GM19023 (cell line): ENCODE measurements around the gene SLC22A31.
"Not testable (repeated sequence)": the region's sequence is repeated elsewhere in the genome, so short reads cannot be mapped to it uniquely, and the experiment has no call there.

Experiments used
- ATAC-seq: cut with Tn5 transposase; IDR thresholded peaks from one replicate; pipeline ENCODE4 v1.9.1; 2021; ENCODE audit warnings: mild to moderate bottlenecking, moderate library complexity; ENCODE audit not compliant: unreplicated experiment

SLC22A31 gene

DNA sequence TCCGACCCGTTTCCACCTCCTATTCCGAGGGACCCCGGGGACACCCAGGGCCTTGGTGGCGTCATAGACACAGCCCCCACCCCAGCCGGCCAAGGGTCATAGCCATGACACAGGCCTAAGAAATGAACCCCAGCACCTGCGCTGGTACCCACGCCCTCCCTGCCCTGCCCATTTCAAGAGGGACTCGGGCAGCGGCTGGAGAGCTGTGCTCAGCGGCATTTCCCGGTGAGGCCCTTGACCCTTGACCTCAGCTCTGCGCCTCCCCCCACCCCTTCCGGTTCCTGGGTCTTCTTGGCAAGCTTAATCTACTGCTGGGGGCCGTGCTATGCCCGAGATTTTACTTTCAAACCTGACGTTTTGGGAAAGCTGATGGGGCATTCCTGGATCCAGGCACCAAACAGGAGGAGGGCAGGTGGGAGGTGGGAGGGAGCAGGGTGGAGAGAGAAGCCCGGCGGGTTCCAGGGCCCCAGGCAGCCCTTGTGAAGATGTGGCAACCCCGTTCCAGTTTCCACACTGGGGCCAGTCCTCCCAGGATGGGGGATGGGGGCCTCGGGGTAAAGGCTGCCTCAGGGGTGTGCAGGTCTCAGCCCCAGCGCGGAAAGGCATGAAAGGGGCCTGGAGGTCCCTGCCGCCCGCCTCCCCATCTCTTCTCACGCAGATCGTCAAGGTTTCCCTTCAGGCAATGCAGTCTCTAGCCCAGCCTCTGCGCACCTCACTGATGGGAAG lies at the start of gene SLC22A31:
SLC22A31 (minus strand) TSS at position 414 of the 726 bp plus-strand sequence; CDS start at position 378, 36 bp downstream.
- no peak for ATAC-seq

DNA sequence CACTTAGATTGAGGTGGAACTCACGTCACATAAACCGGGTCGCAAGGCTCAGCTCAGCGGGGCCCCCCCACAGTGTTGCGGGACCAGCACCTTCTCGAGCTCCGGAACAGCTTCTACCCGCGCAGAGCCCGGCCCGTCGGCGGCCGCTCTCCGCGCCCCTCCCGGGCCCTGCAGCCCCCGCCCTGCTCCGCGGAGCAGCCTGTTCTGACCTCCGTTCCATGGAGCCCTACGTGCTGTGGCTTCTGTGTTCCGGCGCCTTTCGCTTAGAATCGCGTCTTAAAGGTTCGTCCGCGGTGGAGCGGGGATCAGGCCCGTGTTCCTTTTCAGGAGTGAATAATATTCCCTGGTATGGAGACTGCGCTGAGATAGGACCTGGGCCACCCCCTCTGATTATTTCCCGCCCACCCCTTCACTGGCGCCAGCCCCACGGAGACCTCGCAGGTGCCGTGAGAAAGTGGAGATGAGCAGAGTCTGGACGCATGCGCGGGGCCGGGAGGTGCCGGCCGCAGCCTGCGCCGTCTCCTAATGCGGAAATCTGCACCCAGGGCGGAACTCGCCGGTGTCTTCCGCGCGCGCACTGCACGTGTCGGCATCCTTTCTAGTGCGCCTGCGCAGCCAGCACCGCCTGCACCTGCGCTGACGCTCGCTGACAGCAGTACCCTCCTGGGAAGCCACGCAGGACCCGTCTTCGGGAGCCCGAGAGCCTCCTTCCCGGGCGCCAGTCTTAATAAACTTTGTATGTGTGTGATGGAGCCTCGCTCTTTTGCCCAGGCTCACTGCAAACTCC lies 48.1 kb upstream of the SLC22A31 start:
- no peak for ATAC-seq

DNA sequence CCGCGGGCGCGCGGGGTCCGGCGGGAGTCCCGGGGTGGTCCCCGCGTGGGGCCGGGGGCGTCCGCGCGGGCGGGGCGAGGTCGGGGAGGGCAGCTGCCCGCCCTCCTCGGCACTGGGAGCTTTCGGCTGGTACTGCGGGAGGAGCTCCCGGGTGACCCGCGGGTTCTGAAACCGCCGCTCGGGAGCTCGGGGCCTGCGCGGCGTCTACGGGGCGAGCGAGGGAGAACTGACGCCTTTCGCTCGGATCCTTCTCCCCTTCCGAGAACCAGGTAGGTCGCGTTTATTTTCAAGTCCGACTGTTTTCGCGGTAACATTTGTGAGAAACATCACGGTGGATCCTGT lies 47.4 kb upstream of the SLC22A31 start:
- ATAC-seq = not testable (repeated sequence)

DNA sequence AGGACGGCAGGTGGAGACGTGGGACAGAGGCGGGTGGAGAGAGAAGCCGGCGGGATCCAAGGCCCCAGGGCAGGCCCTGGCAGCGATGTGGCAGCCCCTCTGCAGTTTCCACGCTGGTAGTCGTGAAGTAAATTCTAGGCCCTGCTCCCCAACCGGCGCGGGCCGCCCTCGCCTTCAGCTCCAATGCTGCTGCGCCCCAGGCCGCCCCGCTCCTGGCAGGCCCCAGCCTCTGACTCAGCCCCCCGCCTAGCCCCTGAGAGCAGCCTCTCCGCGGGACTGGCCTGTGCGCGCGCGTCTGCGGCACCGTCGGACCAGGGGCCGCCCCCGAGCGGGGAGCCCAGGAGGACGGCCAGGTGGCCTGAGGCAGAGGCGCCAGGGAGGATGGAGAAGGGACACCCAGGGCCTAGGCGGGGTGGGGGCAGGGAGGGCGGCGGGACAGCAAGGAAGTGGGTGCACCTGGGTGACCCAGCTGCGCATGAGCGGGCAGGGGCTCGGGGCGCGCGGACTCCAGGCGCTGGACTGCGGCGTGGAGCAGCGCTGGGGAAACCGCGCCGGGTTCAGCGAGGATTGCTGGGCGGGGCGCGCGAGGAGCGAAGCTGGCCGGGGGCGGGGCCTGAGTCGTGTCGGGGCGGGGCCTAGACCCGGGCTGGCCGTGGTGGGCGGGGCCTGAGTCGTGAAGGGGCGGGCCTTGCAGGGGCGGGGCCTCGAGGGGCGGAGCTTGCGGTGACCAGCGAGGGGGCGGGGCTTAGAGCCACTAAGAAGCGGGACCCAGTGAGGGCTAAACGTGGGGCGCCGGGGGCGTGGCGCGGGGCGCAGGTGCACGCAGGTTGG lies 46.8 kb upstream of the SLC22A31 start:
- ATAC-seq = no peak

DNA sequence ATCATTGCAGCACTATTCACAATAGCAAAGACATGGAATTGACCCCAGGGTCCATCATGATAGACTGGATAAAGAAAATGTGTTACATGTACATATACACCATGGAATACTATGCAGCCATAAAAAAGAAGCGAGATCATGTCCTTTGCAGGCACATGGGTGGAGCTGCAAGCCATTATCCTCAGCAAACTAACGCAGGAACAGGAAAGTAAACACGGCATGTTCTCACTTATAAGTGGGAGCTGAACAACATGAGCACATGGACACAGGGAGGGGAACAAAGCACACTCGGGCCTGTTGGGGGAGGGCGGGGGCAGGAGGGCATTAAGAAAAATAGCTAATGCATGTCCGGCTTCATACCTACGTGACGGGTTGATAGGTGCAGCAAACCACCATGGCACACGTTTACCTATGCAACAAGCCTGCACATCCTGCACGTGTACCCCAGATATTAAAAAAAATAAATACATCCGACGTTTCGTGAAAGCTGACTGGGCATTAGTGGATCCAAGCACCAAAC lies 46.1 kb upstream of the SLC22A31 start:
- ATAC-seq = no peak

DNA sequence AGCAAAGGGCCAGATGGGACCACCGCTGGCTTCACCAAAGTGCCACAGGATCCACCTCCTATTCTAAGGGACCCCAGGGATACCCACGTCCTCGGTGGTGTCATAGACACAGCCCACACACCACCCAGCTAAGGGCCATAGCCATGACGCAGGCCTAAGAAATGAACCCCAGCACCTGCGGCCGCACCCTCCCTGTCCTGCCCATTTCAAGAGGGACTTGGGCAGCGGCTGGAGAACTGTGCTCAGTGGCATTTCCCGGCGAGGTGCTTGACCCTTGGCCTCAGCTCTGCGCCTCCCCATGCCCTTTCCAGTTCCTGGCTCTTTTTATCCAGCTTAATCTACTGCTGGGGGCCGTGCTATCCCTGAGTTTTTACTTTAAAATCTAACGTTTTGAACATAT lies 44.4 kb upstream of the SLC22A31 start:
- no peak for ATAC-seq

DNA sequence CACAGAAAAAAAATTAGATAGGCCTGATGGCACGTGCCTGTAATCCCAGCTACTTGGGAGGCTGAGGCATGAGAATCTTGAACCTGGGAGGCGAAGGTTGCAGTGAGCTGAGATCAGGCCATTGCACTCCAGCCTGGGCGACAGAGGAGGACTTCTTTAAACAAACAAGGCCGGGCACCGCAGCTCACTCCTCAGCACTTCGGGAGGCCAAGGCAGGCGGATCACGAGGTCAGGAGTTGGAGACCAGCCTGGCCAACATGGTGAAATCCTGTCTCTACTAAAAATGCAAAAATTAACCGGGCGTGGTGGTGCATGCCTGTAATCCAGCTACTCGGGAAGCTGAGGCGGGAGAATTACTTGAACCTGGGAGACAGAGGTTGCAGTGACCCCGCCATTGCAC lies 43.9 kb upstream of the SLC22A31 start:
- not testable (repeated sequence) for ATAC-seq

DNA sequence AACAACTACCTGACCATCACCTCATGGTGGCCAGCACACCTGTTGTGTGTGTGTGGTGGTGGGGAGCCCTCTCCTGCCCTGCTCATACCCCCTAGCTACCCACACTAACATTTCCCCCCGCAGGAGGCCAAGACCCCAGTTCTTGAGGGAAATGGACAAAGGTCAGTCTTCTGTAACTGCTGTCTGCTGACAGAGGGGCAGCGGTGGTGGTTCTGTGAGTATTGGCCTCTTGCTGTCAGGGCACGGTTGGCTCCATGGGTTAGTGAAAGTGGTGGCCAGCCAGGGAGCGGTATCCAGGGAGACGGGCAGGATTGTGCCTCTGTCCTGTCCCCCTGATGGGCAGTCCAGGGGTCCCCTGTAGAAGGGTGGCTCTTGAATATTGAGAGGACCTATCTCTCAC lies 43.3 kb upstream of the SLC22A31 start:
- no peak for ATAC-seq

DNA sequence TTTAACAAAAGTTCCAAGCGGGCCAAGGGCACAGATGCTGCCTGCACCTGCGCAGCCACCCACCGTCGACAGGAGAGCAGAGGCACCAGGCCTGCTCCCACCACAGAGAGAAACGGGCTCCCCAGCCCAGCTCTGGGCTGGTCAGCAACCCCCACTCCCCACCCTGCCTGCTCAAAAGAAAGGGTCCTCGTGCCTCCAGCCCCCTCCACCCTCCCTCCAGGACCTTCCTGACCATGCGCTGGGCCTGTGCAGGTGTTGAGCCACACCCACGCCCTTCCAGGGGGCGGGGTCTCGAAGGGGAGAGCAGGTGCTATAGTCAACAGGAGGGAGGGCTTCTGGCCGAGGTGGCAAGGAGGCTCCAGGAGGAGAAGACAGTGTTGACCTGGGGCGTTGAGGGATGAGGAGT lies 42.5 kb upstream of the SLC22A31 start:
- no peak for ATAC-seq

DNA sequence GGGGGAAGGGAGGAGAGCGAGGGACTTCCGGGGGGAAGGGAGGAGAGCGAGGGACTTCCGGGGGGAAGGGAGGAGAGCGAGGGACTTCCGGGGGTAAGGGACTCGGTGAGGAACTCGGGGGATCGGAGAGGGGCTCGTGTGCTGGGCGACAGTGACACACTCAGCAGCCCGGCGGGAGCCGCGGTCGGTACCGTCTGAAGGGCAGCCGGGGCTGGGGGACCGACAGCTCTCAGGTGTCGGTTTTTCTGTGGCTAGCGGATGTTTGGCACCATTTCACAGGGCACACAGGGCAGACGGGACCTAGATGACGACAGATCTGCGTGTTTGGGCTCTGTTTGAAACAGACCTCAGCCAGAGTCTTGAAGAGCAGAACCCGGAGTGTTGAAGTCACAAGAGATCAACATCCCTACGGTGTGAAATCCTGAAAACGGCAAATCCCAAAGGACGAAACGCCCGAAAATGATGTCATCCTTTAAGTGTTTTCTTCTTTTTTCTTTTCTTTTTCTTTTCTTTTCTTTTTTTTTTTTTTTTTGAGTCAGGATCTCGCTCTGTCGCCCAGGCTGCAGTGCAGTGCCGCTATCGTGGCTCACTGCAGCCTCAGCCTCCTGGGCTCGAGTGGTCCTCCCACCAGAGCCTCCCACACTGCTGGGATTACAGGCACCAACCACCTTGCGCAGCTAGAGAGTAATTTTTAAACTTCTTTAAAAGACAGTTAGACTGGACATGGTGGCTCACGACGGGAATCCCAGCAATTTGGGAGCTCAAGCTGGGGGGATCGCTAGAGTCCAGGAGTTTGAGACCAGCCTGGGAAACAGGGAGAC lies 41.1 kb upstream of the SLC22A31 start:
- peak; percentile 59 for ATAC-seq

DNA sequence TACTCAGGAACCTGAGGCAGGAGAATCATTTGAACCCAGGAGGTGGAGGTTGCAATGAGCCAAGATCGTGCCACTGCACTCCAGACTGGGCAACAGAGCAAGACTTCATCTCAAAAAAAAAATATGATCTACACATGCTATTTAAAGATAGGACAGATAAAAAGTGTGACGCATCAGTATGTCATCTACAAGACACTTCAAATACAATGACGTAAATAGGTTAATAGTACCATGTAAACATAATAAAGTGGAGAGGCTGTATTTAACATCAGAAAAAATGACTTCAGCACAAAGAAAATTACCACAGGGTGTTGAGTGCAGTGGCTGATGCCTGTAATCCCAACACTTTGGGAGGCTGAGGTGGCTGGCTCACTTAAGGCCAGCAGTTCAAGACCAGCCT lies 37.4 kb upstream of the SLC22A31 start:
- no peak for ATAC-seq

DNA sequence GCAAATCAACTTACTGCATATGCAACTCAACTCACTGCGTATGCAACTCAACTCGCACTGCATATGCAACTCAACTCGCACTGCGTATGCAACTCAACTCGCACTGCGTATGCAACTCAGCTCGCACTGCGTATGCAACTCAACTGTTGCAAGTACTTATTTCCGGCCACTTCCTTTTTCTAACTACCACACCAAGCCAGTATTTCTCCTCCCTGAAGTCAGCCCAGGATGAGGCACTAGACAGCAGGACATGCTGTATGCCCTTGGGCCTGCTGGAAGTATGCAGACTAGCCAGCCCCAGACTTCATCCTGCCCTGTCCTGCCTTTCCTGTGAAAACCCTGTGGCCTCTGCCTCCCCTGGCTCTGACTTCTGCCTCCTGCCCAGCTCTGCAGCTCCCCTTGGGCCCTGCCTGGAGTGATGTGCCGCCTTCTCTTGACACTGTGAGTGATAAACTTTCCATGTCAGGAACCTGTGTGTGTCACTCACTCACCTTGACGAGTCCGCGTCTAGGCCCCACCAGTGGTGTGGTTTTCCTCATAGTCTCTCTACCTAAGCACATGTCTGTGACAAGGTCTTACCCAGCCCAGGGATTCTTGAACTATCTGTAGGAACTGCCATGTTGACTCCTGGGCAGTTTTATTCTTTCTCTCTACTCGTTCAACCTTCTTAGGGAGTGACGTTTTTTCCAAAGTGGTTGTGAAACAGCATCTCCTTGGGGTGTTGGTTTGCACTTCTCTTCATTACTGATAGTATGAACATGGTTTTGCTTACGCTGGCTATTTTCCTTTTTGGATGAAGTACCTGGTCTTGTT lies 33.5 kb upstream of the SLC22A31 start:
- ATAC-seq = no peak

DNA sequence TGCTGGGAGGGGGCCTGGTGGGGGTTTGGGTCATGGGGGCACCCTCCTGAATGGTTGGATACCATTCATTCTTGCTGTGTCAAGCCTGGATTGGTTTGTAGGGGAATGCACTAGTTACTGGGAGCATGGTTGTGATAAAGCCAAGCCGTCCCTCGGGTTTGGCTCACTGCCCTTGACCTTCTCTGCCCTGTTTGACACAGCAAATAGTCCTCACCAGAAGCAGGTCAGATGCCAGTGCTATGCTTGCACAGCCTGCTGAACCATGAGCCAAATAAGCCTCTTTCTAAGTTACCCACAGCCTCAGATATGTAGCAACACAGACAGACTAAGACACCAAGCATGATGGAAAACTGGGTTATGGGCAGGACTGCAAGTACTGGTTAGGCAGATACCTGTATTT lies 31.8 kb upstream of the SLC22A31 start:
- no peak for ATAC-seq

DNA sequence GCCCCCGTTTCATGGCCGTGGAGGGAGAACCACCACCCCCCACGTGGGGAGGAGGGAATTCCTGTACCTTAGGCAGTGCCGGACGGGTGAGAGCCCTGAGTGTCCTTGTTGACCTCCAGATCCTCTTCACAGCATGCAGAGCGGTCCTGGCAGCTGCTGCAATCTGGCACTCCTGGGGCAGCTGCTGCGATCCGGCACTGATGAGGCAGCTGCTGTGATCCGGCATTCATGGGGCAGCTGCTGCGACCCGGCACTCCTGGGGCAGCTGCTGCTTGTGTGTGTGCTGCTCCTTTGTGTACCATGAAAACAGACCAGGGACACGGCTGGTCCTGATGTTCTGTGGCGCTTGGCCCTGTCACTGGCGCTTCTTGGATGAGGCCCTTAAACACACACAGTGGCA lies 29.9 kb upstream of the SLC22A31 start:
- no peak for ATAC-seq

DNA sequence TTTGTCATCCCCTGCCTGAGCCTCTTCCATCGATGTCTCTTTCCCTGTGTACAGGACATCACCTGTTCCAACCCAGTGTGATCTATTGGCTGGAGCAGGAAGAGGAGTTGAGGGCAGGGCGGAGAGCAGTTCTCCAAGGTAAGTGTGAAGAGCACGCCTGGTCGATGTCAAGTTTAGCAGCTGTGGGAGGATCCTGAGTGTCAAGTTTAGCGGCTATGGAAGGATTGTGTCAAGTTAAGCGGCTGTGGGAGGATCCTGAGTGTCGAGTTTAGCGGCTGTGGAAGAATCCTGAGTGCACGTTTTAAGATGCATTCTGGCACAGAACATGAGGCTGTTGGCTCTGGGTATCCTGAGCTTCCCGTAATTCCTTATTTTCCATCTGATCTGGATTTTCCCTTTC lies 24.3 kb upstream of the SLC22A31 start:
- no peak for ATAC-seq

DNA sequence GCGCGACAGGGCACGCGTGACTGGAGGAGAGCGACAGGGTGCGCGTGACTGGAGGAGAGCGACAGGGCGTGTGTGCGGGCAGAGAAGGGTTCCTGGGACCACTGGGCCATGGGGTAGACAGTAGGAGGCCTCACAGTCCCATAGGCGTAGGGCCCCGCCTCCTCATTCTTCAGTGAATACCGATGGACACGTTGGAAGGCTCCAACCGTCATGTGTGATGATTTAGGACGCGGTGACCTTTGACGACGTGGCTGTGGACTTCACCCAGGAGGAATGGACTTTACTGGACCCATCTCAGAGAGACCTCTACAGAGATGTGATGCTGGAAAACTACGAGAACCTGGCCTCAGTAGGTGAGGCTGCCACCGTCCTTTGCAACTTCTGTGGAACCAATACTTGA lies 22.6 kb upstream of the SLC22A31 start:
- ATAC-seq = no peak

DNA sequence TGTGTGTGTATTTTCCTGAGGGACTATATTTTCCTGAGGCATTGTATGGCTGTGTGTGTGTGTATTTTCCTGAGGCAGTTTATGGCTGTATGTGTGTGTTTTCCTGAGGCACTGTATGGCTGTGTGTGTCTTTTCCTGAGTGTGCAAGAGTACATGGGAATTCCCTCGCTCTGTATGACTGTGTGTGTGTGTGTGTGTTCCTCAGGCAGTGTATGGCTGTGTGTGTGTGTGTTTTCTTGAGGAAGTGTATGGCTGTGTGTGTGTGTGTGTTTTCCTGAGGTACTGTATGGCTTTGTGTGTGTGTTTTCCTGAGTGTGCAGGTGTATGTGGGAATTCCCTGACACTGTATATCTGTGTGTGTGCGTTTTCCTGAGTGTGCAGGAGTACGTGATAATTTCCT lies 21.3 kb upstream of the SLC22A31 start:
- ATAC-seq = no peak

DNA sequence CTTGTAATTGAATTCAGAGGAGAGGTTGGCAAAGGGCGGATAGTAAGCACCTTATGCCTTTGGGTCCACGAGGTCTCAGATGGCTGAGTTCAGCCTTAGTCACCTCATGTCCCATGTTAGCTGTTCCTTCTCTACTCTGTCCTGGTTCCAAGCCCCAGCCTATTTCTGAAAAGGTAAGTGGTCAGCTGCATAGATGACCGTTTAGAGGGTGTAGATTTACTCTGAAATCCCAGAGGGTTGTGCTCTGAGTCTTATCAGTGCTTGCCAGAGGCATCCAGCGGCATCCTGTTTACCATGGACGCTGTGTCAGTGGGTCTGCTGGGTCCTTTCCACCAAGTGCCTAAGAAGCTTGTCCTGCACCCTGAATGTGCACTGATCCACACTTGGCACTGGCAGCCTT lies 19.0 kb upstream of the SLC22A31 start:
- no peak for ATAC-seq

DNA sequence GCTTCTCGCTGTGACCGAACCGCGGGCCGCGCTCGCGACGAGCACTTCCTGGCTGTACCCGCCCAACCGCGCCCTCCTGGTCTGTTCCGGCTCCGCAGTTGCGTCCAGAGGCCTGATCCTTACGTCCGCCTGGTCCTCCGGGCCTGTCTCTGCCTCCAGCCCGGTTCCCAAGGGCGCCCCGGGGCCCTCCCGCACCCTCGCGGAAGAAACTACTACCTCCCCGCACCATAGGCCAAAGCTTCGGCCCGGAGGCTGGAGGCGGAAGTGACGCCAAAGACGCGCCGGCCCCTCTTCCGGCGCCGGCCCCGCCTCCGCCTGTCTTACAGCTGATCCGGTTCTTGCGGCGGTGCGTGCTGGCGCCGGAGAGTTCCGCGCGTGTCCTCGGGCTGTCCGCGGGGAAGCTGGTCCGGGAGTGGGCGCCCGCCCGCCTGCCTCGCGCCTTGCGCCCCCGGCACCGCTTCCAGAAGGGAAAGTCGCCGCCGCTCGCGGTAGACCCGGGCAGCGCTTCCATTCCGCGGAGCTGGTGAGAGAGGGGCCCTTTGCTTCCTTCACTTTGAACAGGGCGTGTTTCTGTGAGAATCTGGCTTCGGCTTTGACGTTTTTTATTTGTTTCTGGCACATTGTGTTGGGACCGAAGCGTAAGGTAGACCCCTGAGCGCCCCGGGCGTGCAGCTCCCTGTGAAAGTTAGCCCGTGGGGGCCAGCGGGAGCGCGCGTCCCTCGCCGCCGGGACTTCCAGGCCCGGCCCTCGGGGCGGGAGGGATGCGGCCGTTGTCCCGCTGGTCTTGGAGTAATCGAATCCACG lies 17.3 kb upstream of the SLC22A31 start, which contains the start of gene ZNF778:
ZNF778 (plus strand) TSS at position 316 of the 804 bp plus-strand sequence. CDS start 3,425 bp downstream, outside the sequence.
- peak; percentile 83 for ATAC-seq
